ENCODE data around the gene TPBG. TPM values are rescaled to one million over a fixed set of nuclear protein-coding genes. Genes with fewer than 3 reads are reported as not detected.

The TPBG gene
- total RNA-seq, 3 donors from 2014 or later: 10.2 to 11.7 (median 10.4) TPM

DNA sequence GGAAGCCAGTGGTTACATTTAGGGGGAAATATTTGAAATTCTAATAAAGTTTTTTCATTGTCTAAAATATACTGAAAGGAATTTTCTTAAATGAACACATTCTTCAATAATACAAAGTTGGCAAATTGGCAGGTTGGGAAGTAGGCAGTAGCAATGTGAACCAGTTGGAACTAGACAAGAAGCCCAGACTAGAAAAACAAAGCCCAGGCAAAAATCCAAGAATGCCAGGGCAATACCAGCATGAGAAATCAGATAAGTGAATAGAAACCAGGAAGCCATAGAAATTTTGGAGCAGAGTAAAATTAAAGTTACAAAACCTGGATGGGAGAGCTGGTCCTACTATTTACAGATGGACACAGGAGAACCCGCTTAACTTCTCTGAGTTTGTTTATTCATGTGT lies 52.2 kb downstream of the TPBG start:
- Histone ChIP-seq H3K4me1 (ENCODE audit: low read depth) (no peaks in the 10 kb centered on the region), H3K36me3 (ENCODE audit: low read depth) (no peaks in the 10 kb centered on the region), H3K4me3 (no peak overlapping the region), H3K9me3 (no peaks in the 10 kb centered on the region)
- DNase-seq (no peak), ATAC-seq (no peak)
- TF ChIP-seq, protein P1, sequence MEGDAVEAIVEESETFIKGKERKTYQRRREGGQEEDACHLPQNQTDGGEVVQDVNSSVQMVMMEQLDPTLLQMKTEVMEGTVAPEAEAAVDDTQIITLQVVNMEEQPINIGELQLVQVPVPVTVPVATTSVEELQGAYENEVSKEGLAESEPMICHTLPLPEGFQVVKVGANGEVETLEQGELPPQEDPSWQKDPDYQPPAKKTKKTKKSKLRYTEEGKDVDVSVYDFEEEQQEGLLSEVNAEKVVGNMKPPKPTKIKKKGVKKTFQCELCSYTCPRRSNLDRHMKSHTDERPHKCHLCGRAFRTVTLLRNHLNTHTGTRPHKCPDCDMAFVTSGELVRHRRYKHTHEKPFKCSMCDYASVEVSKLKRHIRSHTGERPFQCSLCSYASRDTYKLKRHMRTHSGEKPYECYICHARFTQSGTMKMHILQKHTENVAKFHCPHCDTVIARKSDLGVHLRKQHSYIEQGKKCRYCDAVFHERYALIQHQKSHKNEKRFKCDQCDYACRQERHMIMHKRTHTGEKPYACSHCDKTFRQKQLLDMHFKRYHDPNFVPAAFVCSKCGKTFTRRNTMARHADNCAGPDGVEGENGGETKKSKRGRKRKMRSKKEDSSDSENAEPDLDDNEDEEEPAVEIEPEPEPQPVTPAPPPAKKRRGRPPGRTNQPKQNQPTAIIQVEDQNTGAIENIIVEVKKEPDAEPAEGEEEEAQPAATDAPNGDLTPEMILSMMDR (IDR thresholded peaks at IDR 0.05): no peak
- intact Hi-C loops (cut with DNase I, micrococcal nuclease): no loop called here

- no peak for ATAC-seq
- no peak overlapping the region for H3K4me3 ChIP-seq
- TF ChIP-seq, protein P1 (IDR thresholded peaks at IDR 0.05): no peak
- no peaks in the 10 kb centered on the region for H3K36me3 ChIP-seq (ENCODE audit: low read depth)
- no peaks in the 10 kb centered on the region for H3K9me3 ChIP-seq
- no peak for DNase-seq
- H3K4me1 ChIP-seq (ENCODE audit: low read depth): no peaks in the 10 kb centered on the region
- intact Hi-C loops (cut with DNase I, micrococcal nuclease): no loop called here
Measured at GRCh38 chr6:82416346-82416745, 52.7 kb downstream of the TPBG start.

Other genes with a start within 250 kb of the TPBG start
- 10 to 100 TPM; 30.6 to 42.9 (median 32.8) TPM for gene IBTK, start 116.1 kb upstream of the TPBG start, total RNA-seq

Data from mucosa of descending colon (tissue), 3 donors.